Measurements from ENCODE around the gene NHSL1.
A peak's percentile ranks its signal among the peaks of the same experiment; 100 is the strongest.

The NHSL1 gene

GRCh38 chr6:138403801-138404665, 95.3 kb downstream of the NHSL1 start, which contains the start of gene HEBP2:
TSS of gene HEBP2 (plus strand) at chr6:138404223. CDS start at chr6:138404496, 273 bp downstream.
- DNase-seq (ENCODE audit: low spot score): peak; percentile 90

DNA sequence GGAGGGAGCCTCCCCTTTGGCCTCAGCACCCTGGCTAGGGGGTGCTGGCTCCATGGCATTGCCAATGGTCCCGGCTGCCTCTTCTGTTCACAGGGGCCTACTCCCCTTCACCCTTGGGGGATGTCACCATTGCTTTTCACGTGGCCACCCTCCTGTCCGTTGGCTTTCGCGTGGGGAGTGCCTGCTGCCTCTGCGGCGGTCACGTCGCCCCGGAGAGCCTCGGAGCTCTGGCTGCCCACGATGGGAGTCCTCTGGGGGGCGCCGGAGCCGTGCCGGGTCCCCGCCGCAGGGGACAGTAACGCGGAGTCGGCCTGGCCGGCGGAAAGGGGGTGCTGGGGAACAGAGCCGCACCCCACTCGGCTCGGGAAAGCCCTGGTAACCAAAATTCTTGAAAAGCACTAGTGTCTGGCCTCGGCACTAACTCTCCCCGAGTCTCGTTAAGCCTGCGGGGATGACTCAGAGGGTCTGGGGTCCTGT, 95.9 kb downstream of the NHSL1 start:
- DNase-seq (ENCODE audit: low spot score): no peak

DNA sequence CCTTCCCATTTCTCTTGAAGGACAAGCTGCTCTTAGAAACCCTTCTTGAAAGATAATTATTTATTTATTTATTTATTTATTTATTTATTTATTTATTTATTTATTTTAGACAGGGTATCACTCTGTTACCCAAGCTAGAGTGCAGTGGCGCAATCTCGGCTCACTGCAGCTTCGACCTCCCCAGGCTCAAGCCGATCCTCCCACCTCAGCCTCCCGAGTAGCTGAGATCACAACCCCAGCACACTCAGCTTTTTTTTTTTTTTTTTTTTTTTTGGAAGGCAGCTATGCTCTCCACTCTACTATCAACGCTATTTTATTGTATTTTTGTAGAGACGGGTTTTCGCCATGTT, 96.5 kb downstream of the NHSL1 start:
- DNase-seq (ENCODE audit: low spot score): no peak

- no peak for DNase-seq (ENCODE audit: low spot score)
These were observed 97.1 kb downstream of the NHSL1 start for GRCh38 chr6:138401960-138402837.

- no peak for DNase-seq (ENCODE audit: low spot score)
These were observed 99.0 kb downstream of the NHSL1 start for GRCh38 chr6:138400326-138400725.

DNA sequence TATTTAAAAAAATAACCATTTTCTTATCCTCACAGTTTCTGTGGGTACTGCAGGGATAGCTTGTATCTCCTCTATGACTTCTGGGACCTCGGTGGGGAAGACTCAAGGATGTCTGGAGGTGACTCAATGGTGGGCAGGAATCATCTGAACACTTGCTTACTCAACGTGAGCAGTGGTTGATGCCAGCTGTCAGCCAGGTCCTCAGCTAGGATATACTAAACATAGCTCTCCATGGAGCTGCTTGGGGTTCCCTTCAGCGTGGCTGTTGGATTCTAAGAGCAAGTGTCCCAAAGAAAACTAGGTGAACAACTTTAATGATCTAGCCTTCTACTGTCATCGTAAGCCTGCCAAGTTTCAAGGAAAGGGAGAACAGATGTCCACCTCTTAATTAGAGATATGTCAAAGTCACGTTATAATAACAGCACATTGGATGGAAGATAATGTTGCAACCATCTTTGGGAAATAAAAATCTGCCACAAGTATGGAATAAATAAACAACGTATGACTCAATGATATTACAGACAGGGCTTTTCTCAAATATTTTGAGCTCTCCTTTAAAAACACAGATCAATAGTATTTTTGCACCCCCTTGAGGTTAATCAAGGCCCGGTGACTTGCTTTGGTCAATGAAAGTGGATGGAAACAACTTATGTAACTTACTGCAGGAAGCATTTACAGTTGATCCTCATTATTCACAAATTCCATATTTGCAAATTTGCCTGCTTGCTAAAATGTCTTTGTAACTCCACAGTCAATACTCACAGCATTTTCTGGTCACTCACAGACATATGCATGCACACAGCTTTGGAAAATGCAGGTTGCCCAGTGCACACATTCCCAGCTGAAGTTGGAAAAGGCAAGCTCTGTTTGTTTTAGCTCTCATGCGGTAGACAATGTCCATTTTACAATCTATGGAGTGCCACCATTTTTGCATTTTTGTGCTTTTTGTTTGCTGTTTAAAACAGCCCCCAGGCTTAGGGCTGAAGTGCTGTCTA, 101.9 kb downstream of the NHSL1 start:
- DNase-seq (ENCODE audit: low spot score): no peak

GRCh38 chr6:138396709-138397108, 102.6 kb downstream of the NHSL1 start:
- no peak for DNase-seq (ENCODE audit: low spot score)

DNA sequence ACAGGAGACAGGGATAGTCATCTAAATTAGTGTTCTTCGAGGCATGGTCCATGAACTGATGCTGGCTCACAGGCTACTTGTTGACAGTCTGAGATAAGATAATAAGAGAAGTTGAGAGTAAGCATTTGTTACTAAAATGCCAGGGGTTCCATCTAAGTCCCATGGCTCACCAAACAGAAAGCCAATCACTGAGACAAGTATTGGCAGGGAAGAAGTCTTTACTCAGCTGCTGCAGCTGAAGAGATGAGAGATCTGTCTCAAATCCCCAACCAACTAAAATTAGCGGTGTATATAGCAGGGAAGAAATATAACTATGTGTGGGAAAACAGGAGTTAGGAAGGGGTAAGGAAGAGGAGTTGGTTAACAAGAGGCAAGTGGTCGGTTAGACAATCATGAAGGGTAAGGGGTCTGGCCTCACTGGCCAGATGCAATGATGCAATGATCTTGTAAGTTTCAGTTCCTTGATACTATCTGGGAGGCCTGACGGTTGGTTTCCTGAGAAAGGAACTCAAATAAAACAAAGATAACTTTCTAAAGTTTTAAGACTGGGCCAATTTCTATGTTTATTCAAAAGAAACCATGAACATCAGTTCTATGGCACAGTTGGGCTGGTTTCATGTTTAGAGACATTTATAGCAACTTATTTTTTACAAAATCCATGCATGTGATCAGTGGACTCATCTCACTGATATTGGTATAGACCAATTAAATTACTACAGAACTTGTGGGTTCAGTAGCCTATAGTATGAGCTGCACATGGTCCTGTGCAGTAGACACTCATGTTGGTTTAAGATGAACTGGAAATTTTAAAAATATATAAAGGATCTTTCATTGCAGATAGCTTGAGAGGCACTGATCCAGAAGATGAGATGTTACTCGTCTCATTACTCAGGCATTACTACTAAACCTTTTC, 105.2 kb downstream of the NHSL1 start:
- DNase-seq (ENCODE audit: low spot score): no peak

GRCh38 chr6:138389551-138389950, 109.7 kb downstream of the NHSL1 start:
- DNase-seq (ENCODE audit: low spot score): no peak

- DNase-seq (ENCODE audit: low spot score): no peak
These were observed 111.5 kb downstream of the NHSL1 start for GRCh38 chr6:138387577-138388368.

GRCh38 chr6:138386897-138387296, 112.4 kb downstream of the NHSL1 start:
- no peak for DNase-seq (ENCODE audit: low spot score)

- no peak for DNase-seq (ENCODE audit: low spot score)
These were observed 115.5 kb downstream of the NHSL1 start for GRCh38 chr6:138383776-138384175.

DNA sequence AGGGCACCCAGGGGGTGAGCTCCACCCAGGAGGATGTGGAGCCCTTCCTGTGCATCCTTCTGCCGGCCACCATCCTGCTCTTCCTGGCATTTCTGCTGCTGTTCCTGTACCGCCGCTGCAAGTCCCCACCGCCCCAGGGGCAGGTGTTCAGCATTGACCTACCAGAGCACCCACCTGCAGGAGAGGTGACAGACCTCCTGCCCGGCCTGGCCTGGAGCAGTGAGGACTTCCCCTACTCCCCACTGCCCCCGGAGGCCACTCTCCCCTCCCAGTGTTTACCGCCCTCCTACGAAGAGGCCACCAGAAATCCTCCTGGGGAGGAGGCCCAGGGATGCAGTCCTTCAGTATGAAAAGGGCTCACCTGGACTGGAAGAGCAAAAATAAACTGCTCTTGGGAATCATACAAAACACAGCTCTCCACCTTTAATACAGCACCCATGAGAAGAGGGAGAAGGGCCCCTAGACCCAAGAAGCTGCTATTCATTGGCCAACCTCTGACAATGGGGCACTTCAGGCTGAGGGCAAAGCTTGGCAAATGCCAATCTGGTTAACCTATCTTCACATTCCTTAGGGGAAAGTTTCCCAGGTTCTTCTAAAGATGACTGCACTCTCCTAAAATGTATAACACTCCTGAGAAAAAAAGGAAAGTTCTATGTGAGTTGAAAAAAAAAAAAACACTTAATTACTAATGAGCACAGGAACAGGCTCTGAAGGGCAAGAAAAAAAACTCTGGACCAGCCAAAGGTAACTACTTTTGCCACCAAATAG, 116.6 kb downstream of the NHSL1 start:
- DNase-seq (ENCODE audit: low spot score): no peak

- no peak for DNase-seq (ENCODE audit: low spot score)
These were observed 120.8 kb downstream of the NHSL1 start for GRCh38 chr6:138378463-138378862.

GRCh38 chr6:138377844-138378243, 121.5 kb downstream of the NHSL1 start, which contains the start of gene SMIM28:
TSS of gene SMIM28 (plus strand) at chr6:138377905. CDS start at chr6:138378073, 168 bp downstream.
- DNase-seq (ENCODE audit: low spot score): no peak

- no peak for DNase-seq (ENCODE audit: low spot score)
These were observed 122.3 kb downstream of the NHSL1 start for GRCh38 chr6:138377042-138377441.

- DNase-seq (ENCODE audit: low spot score): no peak
These were observed 124.5 kb downstream of the NHSL1 start for GRCh38 chr6:138374815-138375214.

DNA sequence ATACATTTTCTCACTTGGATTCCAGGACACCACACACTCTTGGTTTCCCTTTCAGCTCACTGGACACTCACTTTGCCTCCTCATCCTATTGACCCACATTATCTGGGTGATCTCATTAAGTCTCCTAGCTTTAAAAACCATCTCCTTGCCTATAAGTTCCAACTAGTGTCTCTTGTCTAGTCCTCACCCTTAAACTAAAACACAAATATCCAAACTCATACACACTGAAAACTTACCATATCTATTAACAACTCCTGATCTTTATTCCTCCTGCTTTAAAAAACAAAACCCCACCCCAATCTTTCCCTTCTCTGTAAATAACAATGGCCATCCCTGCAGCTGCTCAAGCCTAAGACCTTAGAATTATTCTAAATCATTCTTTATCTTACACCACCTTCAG, 125.1 kb downstream of the NHSL1 start:
- DNase-seq (ENCODE audit: low spot score): no peak

Data from cerebellar cortex (tissue), 1 donor.